Glomerular visceral epithelial cell (primary cell): ENCODE results near the gene BPIFA3.
"Not testable (repeated sequence)": the region's sequence is repeated elsewhere in the genome, so short reads cannot be mapped to it uniquely, and the experiment has no call there.

Experiments
- DNase-seq: peaks from one replicate; pipeline ENCODE4 v3.0.0-alpha.2; 2016; ENCODE audit errors: extremely low spot score

Gene BPIFA3

DNA sequence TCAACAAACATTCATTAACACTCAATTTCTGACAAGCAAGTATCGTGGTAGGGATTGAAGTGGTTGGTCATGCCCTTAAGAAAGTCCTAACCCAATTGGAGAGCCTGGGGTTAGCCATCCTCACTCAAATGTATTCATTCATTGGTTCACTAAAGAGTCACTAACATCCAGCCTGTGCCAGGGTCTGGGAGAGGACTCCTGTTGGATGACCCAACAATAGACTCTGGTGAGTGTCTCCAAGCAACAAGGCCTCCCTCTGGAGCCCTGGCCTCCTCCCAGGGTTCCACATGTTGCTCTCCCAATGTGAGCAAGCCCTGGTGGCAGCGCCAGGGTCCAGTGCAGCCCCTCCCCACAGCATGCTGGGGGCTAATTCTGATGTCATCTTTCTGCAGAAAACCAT is at the start of gene BPIFA3:
Gene BPIFA3 (plus strand): TSS at position 301 of the 400 bp plus-strand sequence. CDS start 185 bp downstream, outside the sequence.
- DNase-seq = no peak

- DNase-seq = no peak
These were observed 49.3 kb upstream of the BPIFA3 start, which contains the start of gene BPIFA2 for GRCh38 chr20:33167859-33168258. TSS of gene BPIFA2 (plus strand) at chr20:33168159. CDS start at chr20:33169146, 987 bp downstream.

DNA sequence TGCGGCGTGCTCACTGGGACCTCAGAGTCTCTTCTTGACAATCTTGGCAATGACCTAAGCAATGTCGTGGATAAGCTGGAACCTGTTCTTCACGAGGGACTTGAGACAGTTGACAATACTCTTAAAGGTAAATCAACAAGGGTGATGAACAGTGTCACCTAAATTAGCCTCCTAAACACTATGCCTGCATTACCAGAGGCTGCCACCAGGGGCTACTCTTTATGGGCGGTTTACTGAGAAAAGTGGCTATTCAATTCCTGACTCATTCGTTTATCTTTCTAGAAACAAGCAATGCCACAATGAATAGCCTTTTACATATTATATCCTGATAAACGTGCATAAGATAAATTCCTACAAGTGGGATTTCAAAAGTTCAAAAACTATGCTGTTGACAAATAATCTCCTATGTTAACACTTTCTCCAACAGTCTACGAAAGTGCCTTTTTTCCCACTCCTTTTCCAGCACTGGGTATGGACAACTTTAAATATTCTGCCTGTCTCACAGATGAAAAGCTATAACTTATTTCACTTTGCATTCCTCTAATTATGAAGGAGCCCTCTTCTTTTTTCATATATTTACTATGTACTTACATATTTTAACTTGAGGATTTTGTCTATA is 47.9 kb upstream of the BPIFA3 start:
- DNase-seq = no peak

GRCh38 chr20:33172781-33173180 is 44.4 kb upstream of the BPIFA3 start:
- DNase-seq = no peak

DNA sequence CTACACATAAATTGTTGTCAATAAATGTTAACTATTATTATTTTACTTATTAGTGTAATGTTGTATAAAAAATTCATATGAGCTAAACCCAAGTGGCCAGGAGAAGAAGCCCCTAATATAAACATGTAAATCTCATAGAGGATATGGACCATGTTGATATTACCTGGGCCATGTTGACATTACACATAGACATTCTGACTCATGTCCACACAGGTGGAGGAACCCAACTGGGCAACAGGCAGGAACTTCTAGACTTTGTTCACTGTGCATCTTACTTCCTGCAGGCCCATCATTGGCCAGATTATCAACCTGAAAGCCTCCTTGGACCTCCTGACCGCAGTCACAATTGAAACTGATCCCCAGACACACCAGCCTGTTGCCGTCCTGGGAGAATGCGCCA is 42.0 kb upstream of the BPIFA3 start:
- DNase-seq = no peak

DNA sequence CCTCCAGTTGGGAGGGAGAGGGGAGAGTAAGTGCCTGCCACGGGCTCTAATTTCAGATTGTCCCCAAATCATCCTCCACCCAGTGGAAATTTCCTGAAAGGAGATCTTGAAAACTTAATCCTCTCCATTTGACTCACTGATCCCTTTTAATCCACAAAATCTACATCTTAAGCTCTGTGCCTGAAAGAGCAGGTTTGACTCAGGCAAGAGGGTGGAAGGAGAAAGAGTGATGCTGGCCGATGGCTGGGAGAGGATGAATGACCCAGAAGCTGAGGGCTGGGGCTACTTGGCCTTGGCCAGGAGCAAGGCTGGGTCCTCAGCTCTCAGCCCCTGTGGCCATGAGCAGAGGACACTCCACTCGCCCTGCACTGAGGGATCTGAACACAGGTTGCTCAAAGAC is 41.1 kb upstream of the BPIFA3 start:
- no peak for DNase-seq

GRCh38 chr20:33177866-33178265 is 39.3 kb upstream of the BPIFA3 start:
- no peak for DNase-seq

DNA sequence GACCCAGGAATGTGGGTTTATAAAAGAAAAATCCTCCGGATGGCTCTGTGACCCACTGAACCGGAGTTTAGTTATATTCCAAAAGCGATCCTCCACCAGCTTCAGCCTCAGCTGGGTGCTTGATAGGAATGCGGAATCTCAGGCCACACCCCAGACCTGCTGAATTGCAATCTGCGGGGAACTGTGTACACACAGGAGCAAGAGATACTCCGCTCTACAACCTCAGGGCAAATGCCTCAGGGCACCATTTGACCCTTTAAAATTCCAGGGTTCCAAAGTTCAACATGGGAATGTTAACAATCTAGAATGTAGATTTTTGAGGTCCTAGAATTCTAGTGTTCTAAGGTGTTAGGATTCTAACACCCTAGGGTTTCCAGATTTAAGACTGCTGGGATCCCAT is 38.4 kb upstream of the BPIFA3 start:
- DNase-seq = no peak

DNA sequence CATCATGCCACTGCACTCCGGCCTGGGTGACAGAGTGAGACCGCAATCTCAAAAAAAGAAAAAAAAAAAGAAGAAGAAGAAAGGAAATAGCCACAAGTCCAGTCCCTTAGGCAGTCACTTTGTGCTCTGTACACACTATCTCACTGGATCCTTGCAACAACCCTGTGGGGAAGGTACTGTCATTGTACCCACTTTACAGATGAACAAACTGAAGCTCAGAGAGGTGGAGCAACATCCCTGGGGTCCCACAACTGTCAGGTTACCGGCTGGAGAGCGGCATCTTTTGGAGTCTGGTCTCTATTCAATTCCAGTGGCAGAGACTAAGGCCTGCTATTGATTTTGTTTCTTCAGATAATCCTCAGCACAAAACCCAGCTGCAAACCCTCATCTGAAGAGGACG is 37.0 kb upstream of the BPIFA3 start:
- no peak for DNase-seq

- DNase-seq = no peak
These were observed 35.6 kb upstream of the BPIFA3 start for GRCh38 chr20:33181482-33182093.

DNA sequence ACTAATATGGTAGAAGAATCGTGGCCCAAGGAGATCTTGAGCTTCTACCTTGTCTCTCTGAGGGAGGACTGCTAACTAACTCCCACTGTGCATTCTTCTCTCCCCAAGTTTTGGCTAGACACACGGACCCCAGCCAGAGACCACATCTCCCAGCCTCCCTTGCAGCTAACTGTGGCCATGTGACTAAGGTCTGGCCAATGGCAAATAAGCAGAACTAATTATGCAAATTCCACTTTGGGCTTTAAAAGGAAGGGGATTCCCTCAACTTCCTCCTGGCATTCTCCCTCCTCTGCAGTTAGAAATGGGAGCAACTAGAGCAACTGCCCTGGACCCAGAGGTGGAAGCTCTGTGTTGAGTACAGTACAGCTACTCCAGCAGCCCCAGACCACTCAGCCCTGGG is 33.8 kb upstream of the BPIFA3 start:
- DNase-seq = no peak

DNA sequence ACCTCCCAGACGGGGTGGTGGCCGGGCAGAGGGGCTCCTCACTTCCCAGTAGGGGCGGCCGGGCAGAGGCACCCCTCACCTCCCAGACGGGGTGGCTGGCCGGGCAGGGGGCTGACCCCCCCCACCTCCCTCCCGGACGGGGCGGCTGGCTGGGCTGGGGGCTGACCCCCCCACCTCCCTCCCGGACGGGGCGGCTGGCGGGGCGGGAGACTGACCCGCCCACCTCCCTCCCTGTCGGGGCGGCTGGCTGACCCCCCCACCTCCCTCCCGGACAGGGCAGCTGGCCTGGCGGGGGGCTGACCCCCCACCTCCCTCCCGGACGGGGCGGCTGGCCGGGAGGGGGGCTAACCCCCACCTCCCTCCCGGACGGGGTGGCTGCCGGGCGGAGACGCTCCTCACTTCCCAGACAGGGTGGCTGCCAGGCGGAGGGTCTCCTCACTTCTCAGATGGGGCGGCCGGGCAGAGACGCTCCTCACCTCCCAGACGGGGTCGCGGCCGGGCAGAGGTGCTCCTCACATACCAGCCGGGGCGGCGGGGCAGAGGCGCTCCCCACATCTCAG is 32.0 kb upstream of the BPIFA3 start:
- not testable (repeated sequence) for DNase-seq

- DNase-seq = no peak
These were observed 29.7 kb upstream of the BPIFA3 start for GRCh38 chr20:33187491-33187890.

- DNase-seq = no peak
These were observed 28.7 kb upstream of the BPIFA3 start for GRCh38 chr20:33188421-33188820.

DNA sequence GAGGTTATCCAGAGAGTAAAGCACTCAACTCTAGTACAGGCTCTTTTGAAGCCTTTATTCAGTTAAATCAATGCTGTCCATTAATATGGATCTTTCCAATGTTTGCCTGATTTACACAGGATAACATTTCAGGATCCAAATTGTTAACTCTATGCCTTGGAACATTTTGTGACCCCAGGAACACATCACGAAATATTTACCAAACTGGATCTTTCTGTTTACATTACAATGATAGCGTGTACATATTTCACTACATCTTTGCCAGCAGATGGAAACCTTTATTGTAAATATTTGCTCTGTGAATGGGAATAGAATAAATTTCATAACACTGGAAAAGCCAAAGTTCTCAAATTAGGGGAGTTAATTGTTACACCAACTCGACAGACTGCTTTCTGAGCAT is 25.7 kb upstream of the BPIFA3 start:
- no peak for DNase-seq

DNA sequence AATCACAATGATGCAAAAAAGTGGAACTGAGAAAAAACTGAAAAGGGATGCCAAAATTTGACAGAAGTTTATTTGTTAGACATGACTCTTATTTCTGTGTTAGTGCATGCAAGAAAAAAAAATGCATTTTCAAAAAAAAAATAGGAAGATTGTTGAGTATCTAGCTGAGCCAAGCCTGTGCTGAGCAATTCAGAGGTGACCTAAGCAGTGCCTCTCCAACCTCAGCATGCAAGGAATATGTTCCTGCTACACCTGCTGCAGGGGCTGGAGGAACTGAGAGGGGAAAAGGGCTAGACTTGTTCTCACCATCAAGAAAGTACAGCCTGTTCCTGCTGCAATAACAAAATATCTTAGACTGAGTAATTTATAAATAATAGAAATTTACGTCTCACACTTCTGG is 25.2 kb upstream of the BPIFA3 start:
- no peak for DNase-seq

DNA sequence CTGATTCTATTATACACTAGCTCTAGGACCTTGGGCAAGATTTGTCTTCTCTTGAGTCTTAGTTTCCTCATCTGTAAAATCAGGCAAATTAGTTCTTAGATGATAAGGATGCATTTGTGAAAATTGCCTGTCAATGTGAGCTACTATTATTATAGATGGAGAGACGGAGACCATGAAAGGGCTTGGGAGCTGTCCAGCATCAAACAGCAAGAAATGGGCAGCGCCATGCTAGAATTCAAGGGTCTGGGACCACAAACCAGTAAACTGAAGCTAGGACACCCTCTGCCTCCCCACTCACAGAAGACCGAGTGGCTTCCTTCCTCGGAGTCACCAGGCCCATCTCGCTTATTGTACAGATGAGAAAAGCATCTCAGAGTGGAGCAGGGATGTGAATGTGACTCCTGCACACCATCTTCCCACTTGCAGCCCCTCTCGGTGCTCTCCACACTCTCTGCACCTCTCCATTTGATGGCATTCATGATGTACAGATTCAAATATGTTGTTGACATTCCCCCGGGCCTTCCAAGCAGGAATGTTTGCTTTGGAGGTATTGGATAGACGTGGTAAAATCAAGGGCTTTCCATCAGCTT is 24.1 kb upstream of the BPIFA3 start:
- no peak for DNase-seq

- DNase-seq = no peak
These were observed 18.1 kb upstream of the BPIFA3 start for GRCh38 chr20:33199026-33199425.

DNA sequence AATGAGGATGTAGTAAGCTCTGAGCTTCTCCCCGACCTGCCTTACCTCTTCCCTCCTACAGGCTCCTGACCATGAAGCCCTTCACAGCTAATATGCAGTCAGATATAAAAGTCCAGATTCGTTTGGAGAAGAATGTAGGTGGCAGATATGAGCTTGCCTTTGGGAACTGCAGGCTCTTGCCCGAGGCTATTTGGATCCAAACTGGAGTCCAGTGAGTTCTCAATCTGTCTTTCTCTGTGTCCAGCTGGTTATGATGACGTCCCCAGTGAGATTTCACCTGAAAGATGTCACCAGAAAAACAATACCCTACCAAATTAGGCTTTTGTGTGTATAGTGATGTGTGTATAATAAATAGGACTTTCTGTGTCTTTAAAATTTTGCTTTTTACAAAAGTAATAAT is 14.7 kb upstream of the BPIFA3 start:
- no peak for DNase-seq

- DNase-seq = no peak
These were observed 13.7 kb upstream of the BPIFA3 start for GRCh38 chr20:33203444-33203843.

GRCh38 chr20:33209789-33210188 is 7.4 kb upstream of the BPIFA3 start:
- DNase-seq = peak; percentile 65

GRCh38 chr20:33210371-33210770 is 6.8 kb upstream of the BPIFA3 start:
- no peak for DNase-seq

DNA sequence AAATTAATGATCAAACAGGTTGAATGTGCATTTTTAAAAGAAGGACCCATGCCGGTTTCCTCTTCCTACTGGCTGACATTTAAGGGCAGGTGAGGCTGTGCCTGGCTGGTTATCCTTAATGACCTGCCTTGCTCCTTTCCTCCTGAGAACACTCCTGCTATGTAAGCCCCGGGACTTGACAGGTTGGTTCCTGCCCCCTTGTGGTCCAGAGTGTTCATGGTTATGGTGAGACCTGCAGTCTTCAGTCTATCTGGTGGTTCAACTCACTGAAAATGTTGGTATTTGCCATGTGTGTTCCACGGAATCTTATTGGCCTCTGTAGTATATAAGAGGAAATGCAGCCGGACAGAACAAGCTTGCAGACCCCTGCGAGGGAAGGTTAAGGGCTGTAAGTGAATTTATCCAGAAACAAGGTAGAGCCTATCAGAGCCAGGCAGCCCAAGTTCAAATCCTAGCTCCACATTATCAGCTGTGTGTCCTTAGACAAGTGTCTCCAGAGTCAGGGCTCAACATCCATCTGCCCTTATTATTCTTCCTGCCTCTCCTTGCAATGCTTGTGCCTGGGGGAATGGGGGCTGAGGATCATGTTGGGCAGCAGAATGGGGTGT is 5.2 kb upstream of the BPIFA3 start:
- DNase-seq = peak; percentile 32
